Measurements from ENCODE around the gene ALPL. TPM values are rescaled to one million over a fixed set of nuclear protein-coding genes. Genes with fewer than 3 reads are reported as not detected.
A peak's percentile ranks its signal among the peaks of the same experiment; 100 is the strongest.

ALPL gene
- total and polyA plus RNA-seq, 9 of the 15 experiments (the other 6 are each of a cell fraction or from before 2014, with no cell fraction given) = 0.04 to 0.38 (median 0.18) TPM; not detected in 4

DNA sequence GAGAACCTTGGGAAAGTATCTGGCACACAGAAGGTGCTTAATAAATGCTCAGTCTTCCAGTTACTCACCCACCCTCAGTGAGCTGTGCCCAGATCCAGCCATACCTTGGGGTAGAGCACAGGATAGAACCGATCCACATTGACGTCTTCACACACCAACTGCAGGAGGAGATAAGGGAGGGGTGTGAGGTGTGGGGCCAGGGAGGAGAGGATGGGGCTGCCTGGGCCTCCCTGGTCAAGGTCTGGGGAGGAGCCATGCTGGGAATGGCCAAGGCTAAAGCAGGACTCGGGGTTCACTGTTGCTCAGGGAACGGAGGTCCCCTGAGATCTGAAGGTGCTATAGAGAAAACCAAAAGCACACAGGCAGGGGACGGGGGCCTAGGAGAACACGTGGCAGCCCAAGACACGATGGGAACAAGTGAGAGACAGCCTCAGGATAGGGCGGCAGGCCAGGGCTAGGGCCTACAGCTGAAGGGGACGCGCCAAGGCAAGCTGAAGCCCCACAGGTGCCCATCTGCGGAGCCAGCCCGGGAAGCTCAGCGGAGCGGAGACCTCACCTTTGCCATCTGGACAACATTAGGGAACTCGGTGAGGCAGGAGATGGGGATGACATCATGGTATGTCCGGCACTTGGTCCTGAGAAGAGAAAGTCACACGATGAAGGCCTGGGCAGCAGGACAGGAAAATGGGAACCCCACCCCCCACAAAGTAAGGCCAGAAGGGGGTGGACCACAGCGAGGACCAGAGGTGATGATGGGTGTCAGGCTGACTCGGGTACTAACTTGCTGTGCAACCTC is 104.0 kb downstream of the ALPL start (continued):
- TF ChIP-seq POU5F1 (IDR thresholded peaks at IDR 0.05; ENCODE audit: borderline replicate concordance, low read depth, low read length, partially characterized antibody) (no peak), ZNF174 (CRISPR knock-in tag; IDR thresholded peaks at IDR 0.05) (no peak), TAF7 (tag; IDR thresholded peaks at IDR 0.05) (no peak), TRIM24 (IDR thresholded peaks at IDR 0.05) (peak in 1 of 2 experiments; percentile 41; a peak in 1 of 4 replicates), TAF1 (IDR thresholded peaks at IDR 0.05; ENCODE audit: control insufficient read depth, extremely low read depth, insufficient read depth, low read length, severe bottlenecking) (no peak), TOE1 (IDR thresholded peaks at IDR 0.05; ENCODE audit: borderline replicate concordance) (peak; percentile 26; the same call in 1 of the 2 replicates), TOE1 (CRISPR knock-in tag; IDR thresholded peaks at IDR 0.05; ENCODE audit: borderline replicate concordance, low read depth) (no peak), ZNF347 (CRISPR knock-in tag; IDR thresholded peaks at IDR 0.05; ENCODE audit: low read depth) (no peak), TBP (optimal IDR thresholded peaks at IDR 0.05; ENCODE audit: low read depth, low read length) (peak; percentile 76), TCFL5 (CRISPR knock-in tag; conservative IDR thresholded peaks at IDR 0.05) (no peak), U2AF1 (optimal IDR thresholded peaks at IDR 0.05; ENCODE audit: low read depth, low read length) (no peak), JUN (IDR thresholded peaks at IDR 0.05; ENCODE audit: borderline replicate concordance, low read depth, low read length) (no peak), JUN (CRISPR knock-in tag; IDR thresholded peaks at IDR 0.05; ENCODE audit: borderline replicate concordance) (no peak)
- TF ChIP-seq, protein P1, sequence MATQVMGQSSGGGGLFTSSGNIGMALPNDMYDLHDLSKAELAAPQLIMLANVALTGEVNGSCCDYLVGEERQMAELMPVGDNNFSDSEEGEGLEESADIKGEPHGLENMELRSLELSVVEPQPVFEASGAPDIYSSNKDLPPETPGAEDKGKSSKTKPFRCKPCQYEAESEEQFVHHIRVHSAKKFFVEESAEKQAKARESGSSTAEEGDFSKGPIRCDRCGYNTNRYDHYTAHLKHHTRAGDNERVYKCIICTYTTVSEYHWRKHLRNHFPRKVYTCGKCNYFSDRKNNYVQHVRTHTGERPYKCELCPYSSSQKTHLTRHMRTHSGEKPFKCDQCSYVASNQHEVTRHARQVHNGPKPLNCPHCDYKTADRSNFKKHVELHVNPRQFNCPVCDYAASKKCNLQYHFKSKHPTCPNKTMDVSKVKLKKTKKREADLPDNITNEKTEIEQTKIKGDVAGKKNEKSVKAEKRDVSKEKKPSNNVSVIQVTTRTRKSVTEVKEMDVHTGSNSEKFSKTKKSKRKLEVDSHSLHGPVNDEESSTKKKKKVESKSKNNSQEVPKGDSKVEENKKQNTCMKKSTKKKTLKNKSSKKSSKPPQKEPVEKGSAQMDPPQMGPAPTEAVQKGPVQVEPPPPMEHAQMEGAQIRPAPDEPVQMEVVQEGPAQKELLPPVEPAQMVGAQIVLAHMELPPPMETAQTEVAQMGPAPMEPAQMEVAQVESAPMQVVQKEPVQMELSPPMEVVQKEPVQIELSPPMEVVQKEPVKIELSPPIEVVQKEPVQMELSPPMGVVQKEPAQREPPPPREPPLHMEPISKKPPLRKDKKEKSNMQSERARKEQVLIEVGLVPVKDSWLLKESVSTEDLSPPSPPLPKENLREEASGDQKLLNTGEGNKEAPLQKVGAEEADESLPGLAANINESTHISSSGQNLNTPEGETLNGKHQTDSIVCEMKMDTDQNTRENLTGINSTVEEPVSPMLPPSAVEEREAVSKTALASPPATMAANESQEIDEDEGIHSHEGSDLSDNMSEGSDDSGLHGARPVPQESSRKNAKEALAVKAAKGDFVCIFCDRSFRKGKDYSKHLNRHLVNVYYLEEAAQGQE (IDR thresholded peaks at IDR 0.05; ENCODE audit: borderline replicate concordance) = no peak
- TF ChIP-seq, protein P1 (CRISPR knock-in tag; IDR thresholded peaks at IDR 0.05; ENCODE audit: low read depth) = no peak
- TF ChIP-seq, protein P2, sequence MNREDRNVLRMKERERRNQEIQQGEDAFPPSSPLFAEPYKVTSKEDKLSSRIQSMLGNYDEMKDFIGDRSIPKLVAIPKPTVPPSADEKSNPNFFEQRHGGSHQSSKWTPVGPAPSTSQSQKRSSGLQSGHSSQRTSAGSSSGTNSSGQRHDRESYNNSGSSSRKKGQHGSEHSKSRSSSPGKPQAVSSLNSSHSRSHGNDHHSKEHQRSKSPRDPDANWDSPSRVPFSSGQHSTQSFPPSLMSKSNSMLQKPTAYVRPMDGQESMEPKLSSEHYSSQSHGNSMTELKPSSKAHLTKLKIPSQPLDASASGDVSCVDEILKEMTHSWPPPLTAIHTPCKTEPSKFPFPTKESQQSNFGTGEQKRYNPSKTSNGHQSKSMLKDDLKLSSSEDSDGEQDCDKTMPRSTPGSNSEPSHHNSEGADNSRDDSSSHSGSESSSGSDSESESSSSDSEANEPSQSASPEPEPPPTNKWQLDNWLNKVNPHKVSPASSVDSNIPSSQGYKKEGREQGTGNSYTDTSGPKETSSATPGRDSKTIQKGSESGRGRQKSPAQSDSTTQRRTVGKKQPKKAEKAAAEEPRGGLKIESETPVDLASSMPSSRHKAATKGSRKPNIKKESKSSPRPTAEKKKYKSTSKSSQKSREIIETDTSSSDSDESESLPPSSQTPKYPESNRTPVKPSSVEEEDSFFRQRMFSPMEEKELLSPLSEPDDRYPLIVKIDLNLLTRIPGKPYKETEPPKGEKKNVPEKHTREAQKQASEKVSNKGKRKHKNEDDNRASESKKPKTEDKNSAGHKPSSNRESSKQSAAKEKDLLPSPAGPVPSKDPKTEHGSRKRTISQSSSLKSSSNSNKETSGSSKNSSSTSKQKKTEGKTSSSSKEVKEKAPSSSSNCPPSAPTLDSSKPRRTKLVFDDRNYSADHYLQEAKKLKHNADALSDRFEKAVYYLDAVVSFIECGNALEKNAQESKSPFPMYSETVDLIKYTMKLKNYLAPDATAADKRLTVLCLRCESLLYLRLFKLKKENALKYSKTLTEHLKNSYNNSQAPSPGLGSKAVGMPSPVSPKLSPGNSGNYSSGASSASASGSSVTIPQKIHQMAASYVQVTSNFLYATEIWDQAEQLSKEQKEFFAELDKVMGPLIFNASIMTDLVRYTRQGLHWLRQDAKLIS (CRISPR knock-in tag; IDR thresholded peaks at IDR 0.05) = no peak
